Measurements from ENCODE around the gene FAM3D.
"Not testable (repeated sequence)": the region's sequence is repeated elsewhere in the genome, so short reads cannot be mapped to it uniquely, and the experiment has no call there.

The FAM3D gene, protein sequence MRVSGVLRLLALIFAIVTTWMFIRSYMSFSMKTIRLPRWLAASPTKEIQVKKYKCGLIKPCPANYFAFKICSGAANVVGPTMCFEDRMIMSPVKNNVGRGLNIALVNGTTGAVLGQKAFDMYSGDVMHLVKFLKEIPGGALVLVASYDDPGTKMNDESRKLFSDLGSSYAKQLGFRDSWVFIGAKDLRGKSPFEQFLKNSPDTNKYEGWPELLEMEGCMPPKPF

DNA sequence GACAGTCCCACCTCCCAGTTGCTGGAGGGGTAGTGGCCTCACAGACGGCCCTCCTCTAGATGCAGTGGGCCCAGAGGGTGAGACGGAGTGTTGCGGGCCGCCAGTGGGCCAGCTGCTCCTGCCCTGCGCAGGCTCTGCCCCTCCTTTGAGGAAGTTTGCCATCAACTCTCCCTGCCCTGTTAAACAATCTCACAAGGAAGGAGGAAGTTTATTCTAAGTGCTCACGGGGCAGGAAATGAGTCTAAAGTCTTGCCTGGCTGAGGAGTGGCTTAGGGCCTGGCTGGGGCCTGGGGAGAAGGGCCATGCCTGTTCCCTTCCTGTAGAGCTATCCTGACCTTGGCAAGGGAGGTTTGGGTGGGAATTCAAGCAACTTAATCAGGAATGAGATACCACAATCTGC lies at the start of gene FAM3D:
Gene FAM3D (minus strand): TSS at position 92 of the 400 bp plus-strand sequence. CDS start 11,211 bp downstream, outside the sequence.
- DNase-seq: no peak

DNA sequence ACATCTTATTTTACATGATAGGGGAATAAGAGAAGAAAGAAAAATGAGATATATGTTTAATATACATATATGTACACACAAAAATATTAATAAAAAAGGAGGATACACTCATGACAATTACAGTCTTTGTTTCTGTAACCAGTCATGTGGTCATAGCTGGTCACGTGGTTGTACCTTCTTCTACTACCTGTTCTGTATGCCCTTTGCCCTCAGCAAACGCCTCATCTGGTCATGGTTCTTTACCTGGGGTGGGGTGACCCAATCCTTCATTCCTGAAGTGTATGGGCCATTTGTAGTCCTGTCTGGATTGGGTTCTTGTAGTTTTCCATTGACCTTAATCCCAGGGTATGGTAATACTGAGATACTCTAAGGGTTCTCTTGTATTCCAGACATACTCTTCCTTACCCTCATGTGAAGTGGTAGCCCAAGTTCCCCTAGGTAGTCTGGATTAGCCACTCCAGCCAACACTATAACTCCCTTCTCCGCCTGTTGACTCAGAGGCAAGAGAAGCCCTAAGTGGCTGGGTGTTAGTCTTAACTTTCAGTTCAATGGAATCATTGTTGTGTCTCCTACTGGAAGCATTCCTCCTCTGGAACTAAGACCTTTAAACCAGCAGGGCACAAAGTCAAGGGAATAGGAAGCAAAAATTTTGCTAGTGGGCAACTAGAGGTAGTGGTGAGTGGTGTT lies 47.3 kb upstream of the FAM3D start:
- DNase-seq: no peak

DNA sequence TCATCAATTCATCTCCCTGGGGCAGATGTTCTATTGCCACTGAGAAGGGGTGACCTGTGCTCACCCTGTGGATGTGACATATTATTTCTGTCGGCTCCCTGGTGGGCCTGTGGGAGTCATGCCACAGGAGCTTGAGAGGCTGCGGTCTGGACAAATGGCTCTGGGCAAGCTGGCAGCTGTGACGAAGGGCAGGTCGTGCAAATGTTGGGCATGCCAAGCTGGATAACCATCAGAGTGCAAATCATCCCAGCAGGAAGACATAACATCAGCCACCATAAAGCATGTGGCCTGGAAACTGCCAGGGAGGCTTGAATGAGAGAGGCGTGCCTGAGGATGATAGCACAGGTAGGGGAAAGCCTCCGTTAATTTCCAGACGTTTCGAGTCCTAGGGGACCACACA lies 45.3 kb upstream of the FAM3D start:
- DNase-seq: no peak

DNA sequence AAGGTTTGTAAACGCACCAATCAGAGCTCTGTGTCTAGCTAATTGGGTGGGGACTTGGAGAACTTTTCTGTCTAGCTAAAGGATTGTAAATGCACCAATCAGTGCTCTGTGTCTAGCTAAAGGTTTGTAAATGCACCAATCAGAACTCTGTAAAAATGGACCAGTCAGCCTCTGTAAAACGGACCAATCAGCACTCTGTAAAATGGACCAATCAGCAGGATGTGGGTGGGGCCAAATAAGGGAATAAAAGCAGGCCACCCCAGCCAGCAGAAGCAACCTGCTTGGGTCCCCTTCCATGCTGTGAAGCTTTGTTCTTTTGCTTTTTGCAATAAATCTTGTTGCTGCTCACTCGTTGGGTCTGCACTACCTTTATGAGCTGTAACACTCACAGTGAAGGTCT lies 42.4 kb upstream of the FAM3D start:
- DNase-seq: not testable (repeated sequence)

DNA sequence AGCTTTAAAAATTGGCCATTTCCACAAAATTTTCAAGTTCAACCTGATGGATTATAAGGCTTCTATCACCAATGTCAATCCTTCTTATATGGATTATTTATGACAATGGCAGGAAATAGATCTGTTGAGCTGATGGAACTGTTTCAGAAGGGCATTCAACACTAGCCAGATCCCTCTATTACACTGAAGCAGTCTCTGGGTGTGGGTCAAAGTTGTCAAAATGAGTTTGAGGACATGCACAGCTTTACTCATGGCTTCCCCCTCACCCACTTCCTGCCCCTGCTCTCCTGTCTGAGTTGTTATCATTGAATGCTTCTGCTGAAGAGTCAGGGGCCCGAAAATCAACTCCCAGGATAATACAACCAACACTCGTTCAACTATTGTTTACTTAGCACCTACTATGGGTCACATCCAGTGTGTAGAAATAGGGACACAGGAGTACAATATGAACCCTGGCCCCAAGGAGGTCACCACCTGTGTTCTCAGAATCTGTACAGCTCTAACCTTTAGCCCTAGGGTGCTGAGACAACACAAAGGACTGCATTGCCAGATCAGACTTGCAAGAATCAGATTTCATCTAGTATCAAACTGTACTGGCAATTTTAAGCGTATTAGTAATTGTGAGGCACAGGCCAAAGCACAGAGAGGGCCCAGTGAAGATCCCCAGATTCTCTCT lies 41.7 kb upstream of the FAM3D start:
- no peak for DNase-seq

DNA sequence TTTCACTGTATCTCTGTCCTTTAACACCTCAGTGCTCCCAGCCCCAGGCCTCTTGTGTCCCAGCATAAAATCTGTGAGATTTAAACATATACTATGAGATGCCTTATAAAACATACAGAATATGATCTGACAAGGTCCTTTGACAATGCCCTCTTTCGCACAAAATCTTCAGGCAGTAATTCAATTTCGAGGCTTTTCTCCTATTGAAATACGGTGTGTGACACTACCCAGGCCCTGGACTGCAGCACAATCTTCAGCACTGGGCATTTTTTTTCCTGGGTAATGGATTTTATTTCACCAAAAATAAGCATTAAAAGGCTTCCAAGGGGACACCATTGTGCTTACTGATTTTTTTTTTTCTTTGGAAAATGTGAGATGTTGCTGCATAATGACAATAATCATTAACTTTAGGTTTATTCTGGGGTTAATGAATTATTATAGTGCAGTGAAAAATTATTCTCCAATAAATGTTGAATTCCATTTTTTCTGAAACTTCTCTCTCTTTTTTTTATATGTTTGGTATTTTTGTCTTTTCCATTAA lies 40.9 kb upstream of the FAM3D start:
- no peak for DNase-seq

DNA sequence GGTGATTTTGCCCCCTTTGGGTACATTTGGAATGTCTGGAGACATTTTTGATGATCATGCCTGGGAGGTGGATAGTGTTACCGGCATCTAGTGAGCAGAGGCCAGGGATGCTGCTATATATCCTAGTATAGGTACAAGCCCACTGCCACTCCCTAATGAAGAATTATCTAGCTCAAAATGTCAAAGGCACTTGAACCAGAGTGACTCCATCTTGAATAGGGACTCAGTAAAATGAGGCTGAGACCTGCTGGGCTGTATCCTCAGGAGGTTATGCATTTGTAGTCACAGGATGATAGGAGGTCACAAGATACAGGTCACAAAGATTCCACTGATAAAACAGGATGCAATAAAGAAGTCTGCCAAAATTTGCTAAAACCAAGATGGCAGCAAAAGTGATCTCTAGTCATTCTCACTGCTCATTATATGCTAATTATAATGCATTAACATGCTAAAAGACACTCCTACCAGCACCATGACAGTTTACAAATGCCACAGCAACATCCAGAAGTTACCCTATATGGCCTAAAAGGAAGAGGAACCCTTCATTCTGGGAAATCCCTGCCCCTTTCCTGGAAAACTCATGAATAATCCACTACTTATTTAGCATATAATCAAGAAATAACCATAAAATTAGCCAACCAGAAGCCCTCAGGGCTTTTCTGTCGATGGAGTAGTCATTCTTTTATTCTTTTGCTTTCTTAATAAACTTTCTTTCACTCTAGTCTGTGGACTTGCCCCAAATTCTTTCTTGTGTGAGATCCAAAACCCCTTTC lies 40.0 kb upstream of the FAM3D start:
- no peak for DNase-seq

DNA sequence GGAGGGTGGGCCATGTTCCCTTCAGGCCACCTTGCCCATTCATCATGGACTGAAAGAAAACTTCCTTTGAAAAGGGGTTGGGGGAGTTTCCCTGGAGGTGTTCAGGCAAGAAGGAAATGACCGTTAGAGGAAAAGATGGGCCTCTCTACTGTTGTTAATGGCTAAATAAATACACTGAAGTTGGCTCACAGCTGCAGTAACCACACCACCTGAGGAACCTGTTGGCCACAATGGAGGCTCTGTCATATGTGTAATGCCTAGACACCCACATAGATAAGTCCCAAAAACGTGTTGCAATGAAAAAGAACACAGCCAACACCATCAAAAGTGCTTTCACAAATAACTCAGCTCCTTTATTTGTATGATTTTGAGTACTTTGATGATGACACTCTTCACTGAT lies 38.2 kb upstream of the FAM3D start:
- DNase-seq: no peak

DNA sequence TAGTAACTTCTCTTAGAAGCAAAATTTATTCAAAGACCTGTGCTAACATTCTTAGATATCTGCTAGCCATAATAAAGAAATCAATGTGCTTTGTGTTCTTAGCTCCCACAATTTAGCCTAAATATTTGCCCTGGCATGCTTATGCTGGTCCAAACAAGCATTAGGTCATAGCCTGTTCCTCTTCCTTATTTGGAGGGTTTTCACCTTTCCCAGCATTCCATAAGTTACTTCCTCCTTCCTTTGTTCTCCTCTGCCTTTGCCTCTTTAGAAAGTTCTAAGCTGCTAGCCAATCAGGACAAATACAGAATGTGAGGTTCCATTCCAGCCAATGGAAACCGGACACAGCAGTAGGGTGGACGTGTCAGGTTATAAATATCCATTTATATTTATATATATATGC lies 37.7 kb upstream of the FAM3D start:
- DNase-seq: not testable (repeated sequence)

DNA sequence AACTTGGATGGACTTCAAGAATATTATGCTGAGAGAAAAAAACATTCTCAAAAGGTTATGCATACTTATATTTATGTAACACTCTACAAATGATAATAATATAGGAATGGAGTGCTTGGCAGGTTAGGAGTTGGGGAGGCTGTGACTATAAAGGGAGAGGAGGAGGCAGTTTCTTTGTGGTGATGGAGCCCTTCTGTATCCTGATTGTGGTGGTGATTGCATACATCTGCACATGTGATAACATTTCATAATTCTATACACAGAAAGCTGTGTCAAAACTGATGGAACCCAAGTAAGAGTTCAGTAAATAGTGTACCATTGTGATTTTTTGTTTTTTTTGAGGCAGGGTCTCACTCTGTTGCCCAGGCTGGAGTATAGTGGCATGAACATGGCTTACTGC lies 31.7 kb upstream of the FAM3D start:
- no peak for DNase-seq

DNA sequence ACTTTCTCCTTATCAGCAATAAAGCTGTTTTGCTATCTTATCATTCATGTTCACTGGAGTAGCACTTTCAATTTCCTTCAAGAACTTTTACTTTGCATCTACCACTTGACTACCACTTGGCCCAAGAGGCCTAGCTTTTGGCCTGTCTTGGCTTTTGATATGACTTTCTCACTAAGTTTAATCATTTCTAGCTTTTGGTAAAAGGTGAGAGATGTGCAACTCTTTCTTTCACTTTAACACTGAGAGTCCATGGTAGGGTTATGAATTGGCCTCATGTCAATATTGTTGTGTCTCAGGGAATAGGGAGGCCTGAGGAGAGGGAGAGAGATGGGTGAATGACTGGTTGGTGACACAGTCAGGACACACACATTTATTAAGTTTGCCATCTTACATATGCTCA lies 31.0 kb upstream of the FAM3D start:
- DNase-seq: no peak

DNA sequence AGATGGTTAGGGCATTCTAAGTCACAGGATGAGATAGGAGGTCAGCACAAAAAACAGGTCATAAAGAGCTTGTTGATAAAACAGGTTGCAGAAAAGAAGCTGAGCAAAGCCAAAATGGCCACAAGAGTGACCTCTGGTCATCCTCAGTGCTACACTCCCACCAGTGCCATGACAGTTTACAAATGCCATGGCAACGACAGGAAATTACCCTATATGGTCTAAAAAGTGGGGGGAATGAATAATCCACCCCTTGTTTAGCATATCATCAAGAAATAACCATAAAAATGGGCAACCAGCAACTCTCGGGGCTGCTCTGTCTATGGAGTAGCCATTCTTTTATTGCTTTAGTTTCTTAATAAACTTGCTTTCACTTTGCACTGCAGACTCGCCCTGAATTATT lies 30.2 kb upstream of the FAM3D start:
- DNase-seq: not testable (repeated sequence)

DNA sequence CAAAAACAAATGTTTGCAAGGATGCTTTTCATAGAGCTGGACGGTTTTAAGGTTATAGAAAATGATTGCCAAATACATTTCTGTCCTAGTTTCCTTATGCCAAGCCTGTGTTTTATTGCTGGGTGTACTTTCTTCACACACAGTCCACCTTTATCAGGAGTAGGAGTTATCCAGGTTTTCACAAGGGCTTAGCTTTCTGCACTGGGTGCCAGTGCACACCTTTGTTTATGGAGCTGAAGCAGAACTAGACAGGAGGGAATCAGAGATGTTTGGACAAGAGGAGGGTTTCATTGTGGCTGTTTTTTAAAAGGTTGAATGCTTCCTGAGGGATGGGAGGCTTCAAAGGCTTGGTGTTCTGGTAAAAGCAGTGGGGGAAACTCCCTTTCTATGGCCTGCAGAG lies 29.5 kb upstream of the FAM3D start:
- DNase-seq: no peak

DNA sequence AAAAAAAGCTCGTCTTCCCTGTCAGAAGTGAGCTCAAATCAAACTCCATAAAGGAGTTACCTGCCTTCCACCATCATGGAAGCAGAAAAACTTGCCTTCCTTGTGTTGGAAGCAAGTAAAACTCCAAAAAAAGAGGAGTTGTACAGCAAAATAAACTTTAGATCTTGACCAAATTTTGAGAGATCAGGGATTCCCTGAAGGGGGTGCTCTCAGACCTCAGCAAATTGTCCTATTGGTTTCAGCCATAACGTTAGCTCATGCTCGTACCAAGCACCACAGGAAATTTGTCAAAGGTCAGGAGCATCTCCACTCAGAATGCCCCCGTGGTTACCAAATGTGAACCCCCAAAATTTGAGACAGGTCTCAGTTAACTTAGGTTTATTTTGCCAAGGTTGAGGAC lies 28.7 kb upstream of the FAM3D start:
- not testable (repeated sequence) for DNase-seq

DNA sequence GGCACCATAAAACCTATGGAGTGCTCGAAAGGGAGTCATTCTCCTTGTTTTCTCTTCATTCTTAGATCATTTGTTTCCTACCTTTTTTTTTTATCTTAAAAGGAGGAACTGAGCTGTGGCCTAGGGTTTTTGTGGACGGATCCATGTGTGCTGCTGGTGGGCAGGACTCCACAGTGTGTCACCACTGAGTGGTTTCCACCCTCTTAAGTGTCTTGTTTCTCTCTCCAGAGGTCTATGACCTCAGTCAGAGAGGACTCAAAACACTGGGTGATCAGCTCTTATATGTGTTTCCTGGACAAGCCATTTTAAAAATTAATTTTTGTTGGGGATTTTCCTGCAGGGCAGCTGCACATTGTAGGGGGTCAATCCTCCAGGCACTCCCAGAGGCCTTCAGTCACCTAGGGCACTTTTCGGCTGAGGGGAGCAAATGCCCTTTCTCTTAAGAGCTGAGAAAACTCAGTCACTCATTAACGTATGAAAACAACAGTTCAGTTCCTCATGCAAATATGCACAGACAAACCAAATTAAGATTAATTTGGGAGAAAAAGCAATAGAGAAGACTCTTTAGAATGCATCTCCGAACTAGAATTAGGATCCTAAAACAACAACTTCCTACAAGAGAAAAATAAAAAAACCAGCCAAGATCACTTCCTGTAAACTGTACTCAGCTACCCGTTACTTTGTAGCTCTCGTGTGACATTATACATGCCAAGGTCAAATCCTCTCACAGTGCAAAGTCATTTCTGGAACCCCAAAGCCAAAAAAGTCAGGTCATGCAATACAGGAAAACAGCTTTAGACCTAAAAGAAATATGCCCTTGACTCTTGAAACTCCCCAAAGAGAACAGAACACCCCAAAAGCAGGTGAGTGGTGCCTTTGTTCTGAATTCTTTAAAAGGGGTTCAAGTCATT lies 27.6 kb upstream of the FAM3D start:
- no peak for DNase-seq

DNA sequence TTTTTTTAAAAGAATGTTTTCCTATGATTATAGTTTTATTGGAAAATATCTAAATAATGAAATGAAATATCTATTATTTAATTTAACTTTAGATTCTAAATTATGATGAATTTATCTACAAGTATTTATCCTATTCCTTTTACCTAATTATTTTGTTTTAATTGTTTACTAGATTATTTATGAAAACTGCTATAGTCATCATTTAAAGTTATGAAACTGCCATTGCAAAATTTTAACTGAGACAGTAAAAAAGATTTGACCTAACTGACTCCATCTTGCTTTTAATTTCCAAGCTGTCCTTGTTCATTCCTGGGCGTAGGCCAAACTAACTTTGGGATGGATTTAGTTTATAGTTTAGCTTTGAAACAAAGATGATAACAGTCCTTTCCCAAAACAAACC lies 25.9 kb upstream of the FAM3D start:
- DNase-seq: no peak

DNA sequence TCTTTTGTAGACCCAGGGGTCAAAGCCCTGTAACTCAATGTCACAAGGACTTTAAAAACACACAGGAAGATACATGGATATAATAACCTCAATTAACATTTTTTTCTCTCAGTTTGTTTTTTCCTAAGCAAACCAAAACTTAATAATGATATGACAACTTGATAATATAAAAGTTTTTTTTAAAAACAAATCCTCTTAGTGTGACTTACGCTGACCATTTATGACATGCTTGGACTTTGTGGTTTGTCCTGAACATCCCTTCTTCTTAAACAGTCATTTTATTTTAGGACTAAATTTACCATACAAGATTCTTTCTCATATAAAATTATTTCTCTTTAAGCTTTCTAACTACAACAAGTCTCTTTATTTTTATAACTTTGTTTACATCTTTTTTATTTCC lies 25.4 kb upstream of the FAM3D start:
- DNase-seq: no peak

DNA sequence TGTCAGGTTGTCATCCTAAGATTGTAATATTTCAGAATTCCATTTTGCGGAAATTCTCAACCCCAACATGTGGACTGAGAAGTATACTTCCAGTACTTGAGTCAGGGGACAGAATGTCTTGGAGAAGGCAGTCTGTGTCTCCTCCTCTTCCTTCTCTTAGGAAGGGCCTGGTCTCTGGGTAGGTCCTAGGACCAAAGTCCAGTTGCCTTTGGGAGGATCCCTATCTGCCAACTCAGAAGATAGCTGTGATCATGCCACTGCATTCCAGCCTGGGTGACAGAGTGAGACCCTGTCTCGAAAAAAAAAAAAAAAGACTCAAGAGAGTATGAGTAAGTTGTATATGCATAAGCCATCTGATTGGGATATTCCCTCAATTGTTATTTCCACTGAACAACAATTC lies 23.9 kb upstream of the FAM3D start:
- no peak for DNase-seq

DNA sequence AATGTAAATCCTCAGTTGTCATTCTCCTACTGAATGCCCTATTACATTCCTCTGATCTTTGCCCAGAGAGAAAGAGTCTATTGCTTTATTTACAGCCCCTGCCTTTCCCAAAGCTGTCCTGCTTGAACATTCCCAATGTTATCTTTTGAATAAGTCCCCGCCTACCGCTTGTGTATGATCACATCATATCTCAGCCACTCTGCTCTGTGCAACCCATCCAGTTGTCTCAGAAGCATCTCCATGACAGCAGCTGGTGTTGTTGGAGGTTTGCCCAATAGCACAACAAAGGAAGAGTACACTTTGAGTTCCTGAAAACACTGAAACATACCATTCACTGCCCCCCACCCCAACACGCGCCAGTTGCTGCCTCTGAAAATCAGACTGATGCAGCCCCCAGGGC lies 22.0 kb upstream of the FAM3D start:
- no peak for DNase-seq

DNA sequence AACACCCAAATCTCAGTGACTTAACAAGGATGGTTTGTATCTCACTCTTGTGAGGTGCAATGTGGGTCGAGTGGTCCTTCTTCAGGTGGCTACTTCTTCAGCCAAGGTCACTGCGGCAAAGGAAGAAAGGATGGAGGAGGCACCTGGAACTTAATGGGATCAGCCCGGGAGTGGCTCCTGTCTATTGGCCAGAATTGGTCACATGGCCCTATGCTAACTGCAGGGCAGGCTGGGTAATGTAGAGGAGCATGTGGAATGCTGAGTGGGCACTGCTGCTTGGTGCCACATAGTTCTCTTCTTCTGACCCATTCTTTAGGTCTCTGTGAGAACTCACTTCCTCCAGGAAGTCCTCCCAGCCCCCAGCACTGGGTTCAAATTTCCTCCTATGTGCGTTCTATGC lies 20.3 kb upstream of the FAM3D start:
- DNase-seq: no peak

DNA sequence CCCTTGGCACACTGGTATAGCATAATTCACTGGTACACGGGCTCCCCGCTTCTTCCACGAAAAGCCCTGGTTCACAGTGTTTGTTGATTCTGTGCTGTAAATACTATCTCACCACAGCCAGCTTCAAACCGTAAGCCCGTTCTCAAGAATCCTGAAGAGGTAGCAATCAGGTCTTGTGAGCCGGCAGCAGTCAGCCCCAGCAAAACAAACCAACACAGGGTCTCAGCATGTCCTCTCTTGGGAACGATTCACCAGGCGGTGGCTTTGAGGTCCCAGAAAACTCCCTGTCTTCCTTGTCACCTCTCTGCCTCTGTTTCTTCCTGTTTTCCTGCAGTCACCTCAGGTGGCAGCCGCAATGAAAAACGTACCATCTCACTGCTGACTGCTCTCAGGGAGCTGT lies 19.1 kb upstream of the FAM3D start:
- no peak for DNase-seq

DNA sequence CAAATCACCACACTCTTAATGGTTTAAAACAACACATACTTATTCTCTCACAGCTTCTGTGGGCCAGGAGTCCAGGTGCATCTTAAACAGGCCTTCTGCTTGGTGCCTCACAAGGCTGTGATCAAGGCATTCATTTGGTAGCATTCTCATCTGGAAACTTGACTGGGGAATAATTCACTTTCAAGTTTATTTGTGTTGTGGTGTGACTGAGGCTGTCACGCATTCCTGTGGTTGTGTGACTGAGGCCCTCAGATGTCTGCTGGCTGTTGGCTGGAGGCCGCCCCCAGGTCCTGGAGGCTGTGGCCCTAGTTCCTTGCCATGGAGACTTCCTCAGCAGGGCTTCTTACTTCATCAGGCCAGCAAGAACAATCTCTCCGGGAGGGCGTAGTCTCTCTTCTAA lies 16.9 kb upstream of the FAM3D start:
- DNase-seq: no peak
